LNCAP (cell line): ENCODE measurements around the gene AHRR.

Source experiments
- CTCF ChIP-seq: fragments of 450-650 bp; IDR thresholded peaks from 2 replicates; pipeline ENCODE4 v1.5.1; 2017; ENCODE audit warnings: mild to moderate bottlenecking

The AHRR gene

GRCh38 chr5:377326-377981 is 55.9 kb downstream of the AHRR start:
- TF ChIP-seq CTCF, result no peak

- TF ChIP-seq CTCF, result no peak
Observed at GRCh38 chr5:378301-378891, 56.9 kb downstream of the AHRR start.

GRCh38 chr5:378976-379742 is 57.6 kb downstream of the AHRR start:
- TF ChIP-seq CTCF, result no peak

GRCh38 chr5:380701-381309 is 59.3 kb downstream of the AHRR start:
- no peak for TF ChIP-seq CTCF

- no peak for TF ChIP-seq CTCF
Observed at GRCh38 chr5:383066-383465, 61.6 kb downstream of the AHRR start.

GRCh38 chr5:383621-384020 is 62.1 kb downstream of the AHRR start:
- no peak for TF ChIP-seq CTCF

GRCh38 chr5:385321-385720 is 63.8 kb downstream of the AHRR start:
- TF ChIP-seq CTCF, result no peak
